ENCODE data around the gene METTL25B.

METTL25B gene

DNA sequence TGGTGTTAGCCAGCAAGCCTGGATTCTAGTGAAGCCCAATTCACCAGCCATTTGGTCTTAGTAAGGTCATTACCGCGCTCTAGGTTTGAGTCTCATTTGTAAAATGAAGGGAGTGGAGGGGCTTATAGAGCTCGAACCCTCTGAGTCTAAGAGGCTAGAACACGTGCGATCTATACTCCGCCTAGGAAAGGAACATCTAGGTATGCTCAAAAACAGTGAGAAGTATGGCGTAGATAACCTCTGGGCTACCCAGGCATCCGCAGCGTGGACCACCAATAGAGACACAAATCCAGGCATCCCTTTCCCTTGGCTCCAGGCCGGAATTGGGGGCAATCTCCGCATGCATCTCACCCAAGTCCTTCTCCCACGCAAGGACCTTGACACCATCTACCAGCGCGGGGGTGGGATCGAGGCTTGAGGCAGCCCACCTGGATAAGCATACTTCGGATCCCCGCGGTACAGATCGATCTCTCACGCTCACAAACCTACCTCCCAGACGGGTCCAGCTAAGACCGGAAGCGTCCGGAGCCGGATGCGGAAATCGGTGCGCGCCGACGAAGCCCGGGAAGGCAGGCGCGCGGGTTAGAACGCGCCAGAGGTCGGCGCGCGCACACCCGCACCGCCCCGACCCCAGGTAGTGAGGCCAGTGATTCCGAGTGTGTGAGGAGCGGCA is at the start of gene METTL25B:
METTL25B (plus strand) TSS at position 544 of the 673 bp plus-strand sequence. CDS start 636 bp downstream, outside the sequence.
- no peak for DNase-seq (ENCODE audit: low read depth)
- peak within 1 kb of the TSS; percentile 100 for H3K4me3 ChIP-seq (ENCODE audit: low read depth, low read length)
- TF ChIP-seq, protein P1, sequence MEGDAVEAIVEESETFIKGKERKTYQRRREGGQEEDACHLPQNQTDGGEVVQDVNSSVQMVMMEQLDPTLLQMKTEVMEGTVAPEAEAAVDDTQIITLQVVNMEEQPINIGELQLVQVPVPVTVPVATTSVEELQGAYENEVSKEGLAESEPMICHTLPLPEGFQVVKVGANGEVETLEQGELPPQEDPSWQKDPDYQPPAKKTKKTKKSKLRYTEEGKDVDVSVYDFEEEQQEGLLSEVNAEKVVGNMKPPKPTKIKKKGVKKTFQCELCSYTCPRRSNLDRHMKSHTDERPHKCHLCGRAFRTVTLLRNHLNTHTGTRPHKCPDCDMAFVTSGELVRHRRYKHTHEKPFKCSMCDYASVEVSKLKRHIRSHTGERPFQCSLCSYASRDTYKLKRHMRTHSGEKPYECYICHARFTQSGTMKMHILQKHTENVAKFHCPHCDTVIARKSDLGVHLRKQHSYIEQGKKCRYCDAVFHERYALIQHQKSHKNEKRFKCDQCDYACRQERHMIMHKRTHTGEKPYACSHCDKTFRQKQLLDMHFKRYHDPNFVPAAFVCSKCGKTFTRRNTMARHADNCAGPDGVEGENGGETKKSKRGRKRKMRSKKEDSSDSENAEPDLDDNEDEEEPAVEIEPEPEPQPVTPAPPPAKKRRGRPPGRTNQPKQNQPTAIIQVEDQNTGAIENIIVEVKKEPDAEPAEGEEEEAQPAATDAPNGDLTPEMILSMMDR (IDR thresholded peaks at IDR 0.05; ENCODE audit: control insufficient read depth, extremely low read depth, insufficient read depth), result no peak

DNA sequence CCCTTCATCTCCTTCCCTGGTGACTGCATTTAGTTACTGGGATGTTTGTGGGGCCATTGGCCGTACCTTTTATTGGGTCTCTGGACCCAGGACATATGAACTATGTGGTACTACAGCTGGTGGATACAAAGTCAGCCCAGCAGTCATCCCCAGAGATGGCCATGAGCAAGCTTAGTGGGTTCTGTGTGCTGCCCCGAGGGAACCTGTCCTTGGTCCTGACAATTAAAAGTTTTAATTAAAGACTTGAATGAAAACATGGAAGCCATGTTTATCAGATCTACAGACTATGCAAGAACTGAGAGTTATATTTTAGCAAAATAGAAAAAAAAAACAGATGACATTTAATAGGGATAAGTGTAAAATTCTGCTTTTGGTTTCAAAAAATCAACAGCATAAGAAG is 48.2 kb upstream of the METTL25B start:
- no peak overlapping the region for H3K4me3 ChIP-seq (ENCODE audit: low read depth, low read length)
- no peak for DNase-seq (ENCODE audit: low read depth)
- TF ChIP-seq, protein P1 (IDR thresholded peaks at IDR 0.05; ENCODE audit: control insufficient read depth, extremely low read depth, insufficient read depth), result no peak

DNA sequence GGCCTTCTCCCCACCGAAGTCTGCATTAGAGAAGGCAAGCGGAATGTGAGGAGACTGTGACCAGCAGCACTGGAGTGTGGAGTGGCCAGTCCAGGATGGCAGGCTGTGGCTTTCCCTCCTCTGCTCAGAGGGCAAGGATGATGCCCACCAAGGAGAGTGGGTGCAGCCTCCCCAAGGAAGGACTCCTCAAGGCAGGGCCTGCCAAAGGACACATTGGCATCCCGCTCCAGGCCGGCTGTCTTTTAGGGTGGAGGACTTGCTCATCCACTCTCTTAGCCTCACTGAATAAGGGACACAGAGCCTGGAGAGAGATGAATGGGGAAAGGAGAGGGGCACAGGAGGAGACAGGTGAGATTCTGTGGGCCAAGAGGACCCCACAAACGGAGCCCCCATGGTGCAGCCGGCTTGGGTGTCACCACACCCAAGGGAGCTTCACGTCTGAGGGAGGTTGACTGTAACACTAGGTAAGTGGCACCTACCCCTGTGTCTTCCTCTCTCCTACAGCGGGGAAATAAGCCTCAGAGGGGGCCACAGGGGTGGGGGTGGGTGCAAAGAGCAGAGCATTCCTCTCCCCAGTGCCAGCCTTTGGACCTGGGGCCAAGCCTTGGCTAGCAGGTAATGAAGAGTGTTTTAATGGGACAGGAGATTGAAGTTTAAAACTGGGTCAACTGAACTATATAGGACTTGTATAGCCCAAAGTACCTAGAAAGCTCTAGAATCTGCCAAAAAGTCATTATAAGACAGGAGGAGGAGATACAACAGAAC is 46.9 kb upstream of the METTL25B start:
- DNase-seq (ENCODE audit: low read depth), result no peak
- TF ChIP-seq, protein P1 (IDR thresholded peaks at IDR 0.05; ENCODE audit: control insufficient read depth, extremely low read depth, insufficient read depth), result no peak

DNA sequence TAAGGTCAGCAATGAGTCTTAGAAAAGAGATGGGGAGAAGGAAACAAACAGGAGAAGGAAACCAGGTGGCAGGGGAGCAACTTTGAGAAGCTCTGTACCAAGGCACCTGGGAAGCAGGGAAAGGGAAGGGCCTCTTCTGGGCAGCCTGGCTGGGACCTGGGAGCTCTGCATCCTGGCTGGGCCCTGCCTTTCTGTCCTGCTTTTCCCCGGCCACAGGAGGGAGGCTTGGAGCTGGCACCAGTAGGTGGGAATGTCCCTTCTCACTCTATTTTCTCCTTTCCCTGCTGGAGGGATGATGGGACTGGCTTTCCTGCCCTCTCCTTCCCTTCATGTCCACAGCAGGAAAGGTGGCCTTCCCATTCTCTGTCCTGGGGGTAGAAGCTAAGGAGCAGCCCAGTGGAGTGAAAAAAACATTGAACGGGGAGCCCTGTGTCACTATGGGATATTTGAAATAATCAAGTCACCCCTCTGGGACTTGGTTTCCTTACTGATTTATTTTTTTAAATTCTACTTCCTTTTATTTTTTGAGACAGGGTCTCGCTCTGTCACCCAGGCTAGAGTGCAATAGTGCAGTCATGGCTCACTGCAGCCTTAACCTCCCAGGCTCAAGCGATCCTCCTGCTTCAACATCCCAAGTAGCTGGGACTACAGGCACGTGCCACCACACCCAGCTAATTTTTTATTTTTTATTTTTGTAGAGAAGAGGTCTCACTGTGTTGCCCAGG is 45.9 kb upstream of the METTL25B start:
- no peak overlapping the region for H3K4me3 ChIP-seq (ENCODE audit: low read depth, low read length)
- no peak for DNase-seq (ENCODE audit: low read depth)
- TF ChIP-seq, protein P1 (IDR thresholded peaks at IDR 0.05; ENCODE audit: control insufficient read depth, extremely low read depth, insufficient read depth), result 0 out of 2 replicates have a peak, but pooled peaks have one; percentile 1

More for the DNA sequence above, 46.9 kb upstream of the METTL25B start:
- no peak overlapping the region for H3K4me3 ChIP-seq (ENCODE audit: low read depth, low read length)

DNA sequence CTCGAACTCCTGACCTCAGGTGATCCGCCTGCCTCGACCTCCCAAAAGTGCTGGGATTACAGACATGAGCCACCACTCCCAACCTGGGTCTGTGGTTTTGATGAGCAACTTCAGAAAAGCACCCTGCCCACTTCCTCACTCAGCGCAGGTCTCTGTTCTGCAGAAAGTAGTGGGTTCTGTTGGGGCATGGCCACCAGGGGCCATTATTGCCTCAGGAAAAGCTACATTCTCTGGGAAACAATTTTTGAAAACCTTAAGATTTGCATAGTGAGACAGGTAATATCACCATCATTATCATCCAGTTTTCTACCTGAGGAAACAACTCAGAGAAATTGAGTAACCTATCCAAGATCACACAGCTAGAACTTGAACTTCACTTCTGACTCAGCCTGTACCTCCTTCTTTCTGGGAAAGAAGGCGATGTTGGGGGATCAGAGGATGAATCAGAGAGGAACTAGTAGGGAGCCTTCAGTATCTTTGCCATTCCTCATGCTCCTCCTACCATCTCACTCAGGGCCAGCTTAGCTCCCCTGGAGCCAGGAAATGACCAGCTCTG is 44.0 kb upstream of the METTL25B start:
- no peak overlapping the region for H3K4me3 ChIP-seq (ENCODE audit: low read depth, low read length)
- DNase-seq (ENCODE audit: low read depth), result no peak
- TF ChIP-seq, protein P1 (IDR thresholded peaks at IDR 0.05; ENCODE audit: control insufficient read depth, extremely low read depth, insufficient read depth), result no peak

DNA sequence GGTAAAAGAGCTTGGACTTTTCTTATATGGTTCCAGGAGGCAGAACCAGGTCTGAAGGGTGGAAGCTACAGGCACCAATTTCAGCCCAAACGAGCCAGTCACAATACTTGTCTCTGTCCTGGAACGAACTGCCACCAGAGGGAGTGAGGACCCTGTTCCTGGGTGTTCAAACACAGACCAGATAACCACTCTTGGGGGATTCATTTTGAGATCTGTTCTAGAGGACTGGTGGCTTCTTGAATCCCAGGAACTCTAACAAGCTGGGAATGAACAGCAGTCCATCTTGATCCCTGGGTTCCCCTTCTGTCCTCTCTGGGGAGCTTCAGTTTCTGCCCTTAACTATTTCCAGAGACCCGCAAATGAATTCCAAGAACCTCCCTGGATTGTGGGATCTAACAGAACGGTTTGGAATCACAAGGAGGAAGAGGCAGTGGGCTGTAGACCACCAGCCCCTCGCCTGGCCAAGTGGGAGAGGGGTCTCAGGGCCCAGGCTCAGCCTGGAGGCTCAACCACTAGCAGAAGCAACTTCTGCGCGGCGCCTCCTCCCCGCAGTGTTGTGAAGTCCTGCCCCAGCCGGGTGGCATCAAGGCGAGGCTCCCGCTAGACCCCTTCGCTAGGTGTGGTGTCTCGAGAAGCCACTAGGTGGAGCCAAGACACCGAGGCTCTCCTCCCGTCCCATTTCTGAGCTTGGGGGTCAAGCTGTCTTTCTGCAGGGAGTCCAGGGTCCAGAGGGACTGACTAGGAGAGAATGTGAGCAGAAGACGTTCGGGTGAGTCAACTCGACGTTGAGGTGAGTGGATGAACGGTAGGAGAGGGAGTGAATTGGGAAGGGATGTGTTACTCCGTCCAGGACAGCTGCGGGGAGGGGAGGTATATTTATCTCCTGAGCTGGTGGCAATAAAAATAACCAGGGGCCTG is 39.0 kb upstream of the METTL25B start:
- DNase-seq (ENCODE audit: low read depth), result no peak
- H3K4me3 ChIP-seq (ENCODE audit: low read depth, low read length), result peak overlapping the region; percentile 34; the same call in 1 of the 2 replicates
- TF ChIP-seq, protein P1 (IDR thresholded peaks at IDR 0.05; ENCODE audit: control insufficient read depth, extremely low read depth, insufficient read depth), result peak; percentile 89
